GM18499 (cell line): Measurements from ENCODE around the gene NOL4.

ENCODE experiments used
- ATAC-seq: cut with Tn5 transposase; IDR thresholded peaks from one replicate; pipeline ENCODE4 v1.9.1; 2021; ENCODE audit warnings: moderate number of reproducible peaks; ENCODE audit not compliant: insufficient read depth, unreplicated experiment

The NOL4 gene

DNA sequence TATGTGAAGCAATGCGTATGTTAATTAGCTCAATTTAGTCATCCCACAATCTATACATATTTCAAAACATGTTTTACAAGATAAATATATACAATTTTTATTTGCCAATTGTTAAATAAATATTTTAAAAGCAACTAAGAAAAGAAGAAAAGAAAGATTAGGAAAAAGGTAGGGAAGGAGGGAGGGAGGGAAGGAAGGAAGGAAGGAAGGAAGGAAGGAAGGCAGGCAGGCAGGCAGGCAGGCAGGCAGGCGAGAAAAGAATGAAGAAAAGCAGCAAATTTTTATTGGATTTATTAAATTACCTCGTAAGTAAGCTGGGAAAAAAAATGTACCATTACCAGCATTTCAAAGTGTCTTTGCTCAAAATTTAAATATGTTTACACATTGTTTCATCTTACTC is 30.5 kb downstream of the NOL4 start:
- no peak for ATAC-seq

DNA sequence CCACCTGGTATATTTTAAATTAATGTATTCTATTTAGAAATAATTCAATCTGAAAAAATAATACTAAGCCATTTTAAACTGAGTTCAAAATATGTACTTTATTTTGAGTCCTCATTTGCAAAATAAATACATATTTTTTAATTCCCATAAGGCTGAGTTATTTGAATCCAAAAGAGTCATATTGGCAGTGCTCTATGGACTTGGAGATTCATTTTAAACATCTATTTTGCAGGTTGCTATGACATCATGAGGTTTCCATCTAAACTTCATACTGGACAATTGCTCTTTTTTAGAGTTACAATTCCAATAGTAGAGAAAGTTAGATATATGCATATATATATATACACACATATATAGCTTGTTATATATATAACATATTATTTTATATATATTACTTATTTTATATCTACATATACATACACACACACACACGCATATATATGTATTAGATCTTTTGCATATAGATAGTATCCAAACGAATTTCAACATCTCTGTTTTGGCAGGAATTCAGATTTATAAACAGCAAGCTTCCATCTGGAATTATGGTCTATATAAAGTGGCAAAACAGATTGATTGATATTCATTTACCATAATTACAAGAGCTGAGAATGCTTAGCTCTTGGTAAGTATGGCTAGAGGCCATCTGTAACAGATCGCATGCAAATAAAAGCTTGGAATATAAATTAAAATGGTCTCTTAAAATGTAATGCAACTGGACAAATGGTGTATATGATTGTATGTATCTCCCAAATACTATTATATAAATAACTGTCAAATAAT is 34.9 kb downstream of the NOL4 start:
- no peak for ATAC-seq
